Measurements from ENCODE around the gene NPPA. TPM values are rescaled to one million over a fixed set of nuclear protein-coding genes. Genes with fewer than 3 reads are reported as not detected.

Gene NPPA
- total and polyA plus RNA-seq, 5 experiments from 2014 or later = not detected

- Mint-ChIP-seq H3K36me3 (no peaks in the 10 kb centered on the region), H3K4me3 (no peak overlapping the region), H3K27ac (no peak overlapping the region), H3K4me1 (no peaks in the 10 kb centered on the region), H3K27me3 (peaks cover 11 to 23% (median 16%) of the 10 kb centered on the region in 5 donors), H3K9me3 (no peaks in the 10 kb centered on the region)
- POLR2A ChIA-PET = no interaction called here
- no peak for ATAC-seq
- DNase-seq = no peak
These were observed 21.5 kb upstream of the NPPA start for GRCh38 chr1:11869104-11869503.

DNA sequence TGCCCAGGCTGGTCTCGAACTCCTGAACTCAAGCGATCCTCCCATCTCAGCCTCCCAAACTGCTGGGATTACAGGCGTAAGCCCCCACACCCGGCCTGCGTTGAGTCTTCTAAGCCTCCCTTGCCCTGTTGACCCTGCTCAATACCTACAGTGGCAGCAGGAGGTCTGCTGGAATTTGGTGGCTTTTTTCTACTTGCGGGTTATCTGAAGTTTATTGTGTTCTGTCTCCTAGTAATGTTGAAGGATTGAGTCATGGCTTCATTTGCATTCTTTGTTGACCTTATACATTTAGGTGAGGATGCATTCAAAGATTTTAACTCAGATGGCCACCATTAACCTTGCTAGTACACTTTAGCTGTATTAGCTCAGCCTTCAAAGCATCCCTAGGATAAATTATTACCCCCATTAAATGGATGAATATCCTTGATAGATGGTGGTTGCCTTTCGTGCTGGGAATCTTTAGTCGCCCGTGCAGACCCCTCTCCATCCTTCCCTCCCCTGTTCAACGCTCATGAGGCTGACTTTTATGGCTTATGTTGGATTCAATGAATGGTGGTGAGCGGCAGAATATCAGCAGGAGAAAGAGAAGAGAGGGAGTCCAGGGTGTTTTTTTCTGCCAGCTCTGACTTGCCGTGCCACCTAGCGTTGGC is 20.9 kb upstream of the NPPA start:
- no peak overlapping the region for H3K4me3 Mint-ChIP-seq
- ATAC-seq (no peak), DNase-seq (no peak)
- H3K36me3 Mint-ChIP-seq = no peaks in the 10 kb centered on the region
- POLR2A ChIA-PET = no interaction called here
- no peaks in the 10 kb centered on the region for H3K4me1 Mint-ChIP-seq
- H3K9me3 Mint-ChIP-seq = no peaks in the 10 kb centered on the region
- no peak overlapping the region for H3K27ac Mint-ChIP-seq
- peaks cover 10 to 19% (median 14%) of the 10 kb centered on the region in 5 donors for H3K27me3 Mint-ChIP-seq

DNA sequence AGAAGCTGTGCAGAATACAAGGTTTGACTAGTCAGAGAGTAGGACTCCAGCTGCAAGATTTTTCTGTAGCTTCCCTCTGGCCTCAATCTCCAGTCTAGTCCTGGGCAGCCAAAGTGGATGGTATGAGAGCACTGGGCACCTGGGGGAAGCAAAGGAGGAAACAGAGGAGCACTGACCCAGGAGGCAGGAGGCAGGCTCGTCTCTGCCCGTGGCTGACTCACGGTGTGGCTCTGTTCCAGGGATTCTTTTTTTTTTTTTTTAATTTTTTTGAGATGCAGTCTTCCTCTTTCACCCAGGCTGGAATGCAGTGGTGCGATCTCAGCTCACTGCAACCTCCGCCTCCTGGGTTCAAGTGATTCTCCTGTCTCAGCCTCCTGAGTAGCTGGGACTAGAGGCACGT is 15.3 kb upstream of the NPPA start:
- no peaks in the 10 kb centered on the region for H3K36me3 Mint-ChIP-seq
- H3K9me3 Mint-ChIP-seq = peaks cover 0 to 5% (median 0%) of the 10 kb centered on the region in 9 donors

GRCh38 chr1:11860587-11860986 is 13.0 kb upstream of the NPPA start:
- Mint-ChIP-seq H3K9me3 (peaks cover 0 to 5% (median 0%) of the 10 kb centered on the region in 9 donors), H3K4me3 (no peak overlapping the region), H3K27ac (no peak overlapping the region), H3K36me3 (no peaks in the 10 kb centered on the region), H3K4me1 (peaks cover 0 to 4% (median 0%) of the 10 kb centered on the region in 4 donors), H3K27me3 (peaks cover 27 to 78% (median 44%) of the 10 kb centered on the region in 5 donors)
- no peak for DNase-seq
- POLR2A ChIA-PET = interaction anchor here (0.7 kb wide), 1 partner anchor 70 kb away, joined by 7 read pairs; no protein-coding TSS in a partner anchor
- ATAC-seq = no peak

More for the DNA sequence above, 15.3 kb upstream of the NPPA start:
- H3K4me3 Mint-ChIP-seq = no peak overlapping the region
- no peak overlapping the region for H3K27ac Mint-ChIP-seq
- H3K4me1 Mint-ChIP-seq = no peaks in the 10 kb centered on the region
- POLR2A ChIA-PET = no interaction called here
- DNase-seq (no peak), ATAC-seq (no peak)
- H3K27me3 Mint-ChIP-seq = peaks cover 27 to 56% (median 36%) of the 10 kb centered on the region in 5 donors

DNA sequence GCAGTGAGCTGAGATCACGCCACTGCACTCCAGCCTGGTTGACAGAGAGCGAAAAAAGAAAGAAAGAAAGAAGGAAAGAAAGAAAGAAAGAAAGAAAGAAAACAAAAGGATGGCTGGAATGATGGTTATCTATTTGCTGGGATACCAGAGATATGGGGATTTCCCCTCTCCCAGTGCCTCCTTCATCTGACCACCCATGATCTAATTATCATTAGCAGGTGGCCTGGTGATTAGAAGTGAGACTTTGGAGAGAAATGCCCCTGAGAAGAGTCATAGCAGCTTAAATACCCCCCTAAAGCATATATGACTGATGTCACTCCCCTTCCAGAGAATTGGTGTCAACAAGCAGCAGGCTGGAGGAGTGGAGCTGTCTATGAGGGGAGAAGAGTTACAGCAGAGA is 12.5 kb upstream of the NPPA start:
- POLR2A ChIA-PET = interaction anchor here (0.7 kb wide), 1 partner anchor 70 kb away, joined by 7 read pairs; no protein-coding TSS in a partner anchor
- Mint-ChIP-seq H3K27me3 (peaks cover 27 to 79% (median 44%) of the 10 kb centered on the region in 5 donors), H3K4me3 (no peak overlapping the region), H3K4me1 (peaks cover 0 to 4% (median 0%) of the 10 kb centered on the region in 4 donors), H3K36me3 (no peaks in the 10 kb centered on the region), H3K27ac (no peak overlapping the region), H3K9me3 (peaks cover 0 to 5% (median 0%) of the 10 kb centered on the region in 9 donors)
- ATAC-seq (no peak), DNase-seq (no peak)

GRCh38 chr1:11858968-11859871 is 11.6 kb upstream of the NPPA start:
- Mint-ChIP-seq H3K9me3 (peaks cover 0 to 5% (median 0%) of the 10 kb centered on the region in 9 donors), H3K27ac (no peak overlapping the region)

DNA sequence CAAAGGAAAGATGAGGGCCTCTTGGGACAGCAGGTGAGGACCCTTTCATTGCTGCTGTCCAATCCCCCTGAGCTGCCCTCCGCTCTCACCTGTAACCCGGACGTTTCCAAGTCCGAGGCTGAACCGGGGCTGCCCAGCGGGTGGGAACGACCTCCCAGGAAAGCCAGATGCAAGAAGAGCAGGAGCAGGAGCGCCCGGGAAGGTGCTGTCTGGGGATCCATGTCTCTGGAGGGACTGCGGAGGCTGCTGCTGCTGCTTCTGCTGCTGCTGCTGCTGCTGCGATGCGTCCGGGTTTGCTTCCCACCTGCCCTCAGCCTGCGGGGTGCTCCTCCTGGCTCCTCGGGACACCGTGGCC is 11.0 kb upstream of the NPPA start, which contains the start of gene NPPB:
Gene NPPB, minus strand, starts transcription at position 333 of the 355 bp plus-strand sequence. Its CDS starts 112 bp downstream, at position 221.
- H3K27me3 Mint-ChIP-seq = peaks cover 25 to 80% (median 48%) of the 10 kb centered on the region in 5 donors
- no peak within 1 kb of the TSS for H3K4me3 Mint-ChIP-seq
- DNase-seq (no peak), ATAC-seq (no peak)
- H3K4me1 Mint-ChIP-seq = peaks cover 0 to 4% (median 0%) of the 10 kb centered on the region in 4 donors
- H3K27ac Mint-ChIP-seq = no peak within 1 kb of the TSS
- peaks cover 0 to 5% (median 0%) of the 10 kb centered on the region in 9 donors for H3K9me3 Mint-ChIP-seq
- POLR2A ChIA-PET = no interaction called here
- no peaks in the 10 kb centered on the region for H3K36me3 Mint-ChIP-seq

More at GRCh38 chr1:11858968-11859871, 11.6 kb upstream of the NPPA start:
- Mint-ChIP-seq H3K4me3 (no peak overlapping the region), H3K27me3 (peaks cover 23 to 82% (median 46%) of the 10 kb centered on the region in 5 donors), H3K36me3 (no peaks in the 10 kb centered on the region), H3K4me1 (peaks cover 0 to 4% (median 0%) of the 10 kb centered on the region in 4 donors)
- ATAC-seq (peak; percentile 96 to 98), DNase-seq (peak; percentile 59 to 86 (median 76))
- POLR2A ChIA-PET = no interaction called here

DNA sequence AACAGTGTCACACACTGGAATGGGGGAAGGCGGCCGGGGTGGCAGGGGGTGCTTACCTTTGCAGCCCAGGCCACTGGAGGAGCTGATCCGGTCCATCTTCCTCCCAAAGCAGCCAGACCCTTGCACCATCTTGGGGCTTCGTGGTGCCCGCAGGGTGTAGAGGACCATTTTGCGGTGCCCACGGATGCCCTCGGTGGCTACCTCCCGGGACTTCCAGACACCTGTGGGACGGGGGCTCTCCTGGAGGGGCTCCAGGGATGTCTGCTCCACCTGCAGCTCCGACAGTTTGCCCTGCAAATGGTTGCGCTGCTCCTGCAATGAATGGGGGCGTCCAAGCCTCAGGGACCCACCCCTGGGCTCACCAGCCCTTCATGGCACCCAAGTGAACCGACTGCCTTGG is 10.6 kb upstream of the NPPA start:
- H3K4me3 Mint-ChIP-seq = no peak overlapping the region
- no peak for ATAC-seq
- no peak overlapping the region for H3K27ac Mint-ChIP-seq
- H3K4me1 Mint-ChIP-seq = peaks cover 0 to 4% (median 0%) of the 10 kb centered on the region in 4 donors
- POLR2A ChIA-PET = no interaction called here
- peaks cover 27 to 84% (median 51%) of the 10 kb centered on the region in 5 donors for H3K27me3 Mint-ChIP-seq
- DNase-seq = no peak
- H3K36me3 Mint-ChIP-seq = no peaks in the 10 kb centered on the region
- peaks cover 0 to 5% (median 0%) of the 10 kb centered on the region in 9 donors for H3K9me3 Mint-ChIP-seq

- no peak overlapping the region for H3K27ac Mint-ChIP-seq
- DNase-seq = no peak
- ATAC-seq = no peak
- H3K9me3 Mint-ChIP-seq = peaks cover 0 to 5% (median 0%) of the 10 kb centered on the region in 9 donors
- peaks cover 23 to 81% (median 50%) of the 10 kb centered on the region in 5 donors for H3K27me3 Mint-ChIP-seq
- peaks cover 0 to 4% (median 0%) of the 10 kb centered on the region in 4 donors for H3K4me1 Mint-ChIP-seq
- POLR2A ChIA-PET = no interaction called here
- no peak overlapping the region for H3K4me3 Mint-ChIP-seq
- no peaks in the 10 kb centered on the region for H3K36me3 Mint-ChIP-seq
These were observed 9.7 kb upstream of the NPPA start for GRCh38 chr1:11857164-11857851.

DNA sequence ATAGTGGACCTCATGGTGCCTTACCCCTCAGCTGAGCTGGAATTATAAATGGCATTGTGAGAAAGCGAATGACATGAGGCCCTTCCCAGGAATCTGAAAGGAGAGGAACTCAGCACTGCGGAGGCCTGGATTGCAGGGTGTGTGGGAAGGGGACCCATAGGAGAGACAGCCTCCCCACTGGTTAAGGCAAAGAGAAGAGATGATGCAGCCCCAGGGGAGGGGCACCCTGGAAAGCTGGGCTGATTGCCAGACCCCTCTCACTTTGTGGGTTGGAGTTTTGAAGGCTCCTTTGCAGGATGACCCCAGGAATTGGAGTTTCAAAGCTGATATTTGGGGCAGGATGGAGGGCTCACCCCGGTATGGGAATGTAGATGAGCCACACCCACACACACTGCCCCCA is 9.1 kb upstream of the NPPA start:
- Mint-ChIP-seq H3K4me1 (peaks cover 0 to 4% (median 0%) of the 10 kb centered on the region in 4 donors), H3K36me3 (no peaks in the 10 kb centered on the region), H3K4me3 (no peak overlapping the region), H3K9me3 (peaks cover 0 to 5% (median 0%) of the 10 kb centered on the region in 9 donors), H3K27me3 (peaks cover 22 to 75% (median 43%) of the 10 kb centered on the region in 5 donors), H3K27ac (peak overlapping the region in 1 of 10 donors; percentile 80)
- POLR2A ChIA-PET = no interaction called here
- ATAC-seq = no peak
- no peak for DNase-seq

DNA sequence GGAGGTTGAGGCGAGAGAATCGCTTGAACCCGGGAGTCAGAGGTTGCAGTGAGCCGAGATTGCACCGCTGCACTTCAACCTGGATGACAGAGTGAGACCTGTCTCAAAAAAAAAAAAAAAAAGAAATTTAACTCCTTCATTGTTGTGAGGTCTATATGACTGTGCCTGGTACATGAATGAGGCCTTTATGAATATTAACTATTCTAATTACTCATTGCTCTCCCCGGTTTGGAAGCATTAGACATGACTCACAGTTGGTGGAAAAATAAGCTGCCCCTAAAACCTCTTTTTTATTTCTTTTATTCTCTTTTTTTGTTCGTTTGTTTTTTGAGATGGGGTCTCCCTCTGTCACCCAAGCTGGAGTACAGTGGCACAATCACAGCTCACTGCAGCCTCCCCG is 7.8 kb upstream of the NPPA start:
- peaks cover 14 to 67% (median 31%) of the 10 kb centered on the region in 5 donors for H3K27me3 Mint-ChIP-seq
- no peak for DNase-seq
- no peaks in the 10 kb centered on the region for H3K36me3 Mint-ChIP-seq
- H3K4me1 Mint-ChIP-seq = peaks cover 0 to 4% (median 1%) of the 10 kb centered on the region in 4 donors
- H3K9me3 Mint-ChIP-seq = peaks cover 0 to 2% (median 0%) of the 10 kb centered on the region in 9 donors
- POLR2A ChIA-PET = no interaction called here
- H3K27ac Mint-ChIP-seq = no peak overlapping the region
- no peak overlapping the region for H3K4me3 Mint-ChIP-seq
- no peak for ATAC-seq

- Mint-ChIP-seq H3K4me3 (no peak overlapping the region), H3K27me3 (peaks cover 7 to 59% (median 22%) of the 10 kb centered on the region in 5 donors), H3K36me3 (no peaks in the 10 kb centered on the region), H3K27ac (no peak overlapping the region), H3K9me3 (no peaks in the 10 kb centered on the region), H3K4me1 (peaks cover 0 to 6% (median 2%) of the 10 kb centered on the region in 4 donors)
- POLR2A ChIA-PET = no interaction called here
- DNase-seq (no peak), ATAC-seq (no peak)
These were observed 6.9 kb upstream of the NPPA start for GRCh38 chr1:11854519-11854918.
